ENCODE measurements around the gene AP4B1.
"Not testable (repeated sequence)": the region's sequence is repeated elsewhere in the genome, so short reads cannot be mapped to it uniquely, and the experiment has no call there.

The AP4B1 gene

DNA sequence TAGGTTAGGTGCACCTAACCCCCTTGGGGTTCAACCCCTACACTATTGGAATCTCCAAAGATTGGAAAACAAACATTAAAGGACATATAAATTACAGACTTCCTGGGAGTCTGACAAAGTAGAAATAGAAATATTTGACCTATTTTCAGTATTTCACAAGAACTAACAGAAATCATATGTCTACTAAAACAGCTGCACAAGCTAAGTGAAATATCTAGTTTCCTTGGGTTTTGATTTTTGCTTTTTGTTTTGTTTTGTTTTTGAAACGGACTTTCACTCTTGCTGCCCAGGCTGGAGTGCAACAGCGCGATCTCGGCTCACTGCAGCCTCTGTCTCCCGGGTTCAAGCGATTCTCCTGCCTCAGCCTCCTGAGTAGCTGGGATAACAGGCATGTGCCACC is 51.9 kb downstream of the AP4B1 start:
- not testable (repeated sequence) for H4K91ac ChIP-seq (ENCODE audit: low read depth, low read length, poor library complexity); H2AFZ ChIP-seq (ENCODE audit: low read length); H3K4me2 ChIP-seq (ENCODE audit: insufficient read depth, low read length, poor library complexity, severe bottlenecking); H2BK12ac ChIP-seq (ENCODE audit: low read length); H2AK5ac ChIP-seq (ENCODE audit: low read depth, low read length); H4K8ac ChIP-seq (ENCODE audit: low read depth, low read length); H3K14ac ChIP-seq (ENCODE audit: low read length); H3K4ac ChIP-seq (ENCODE audit: low read length); H3K4me3 ChIP-seq (ENCODE audit: low read length in 2 of 2); H3K27ac ChIP-seq (replicated peaks; ENCODE audit: low read length); H3K9me3 ChIP-seq (replicated peaks in 1 of 2; ENCODE audit: control insufficient read depth in 2 of 2, insufficient read depth in 1 of 2, low read depth in 1 of 2, low read length in 2 of 2); H3K36me3 ChIP-seq (replicated peaks in 1 of 2; ENCODE audit: control insufficient read depth in 2 of 2, insufficient read depth in 2 of 2, low read length in 2 of 2); H2BK120ac ChIP-seq (ENCODE audit: low read depth, low read length); H2BK15ac ChIP-seq (ENCODE audit: low read length); H2BK5ac ChIP-seq (ENCODE audit: low read length); H3K23ac ChIP-seq (ENCODE audit: low read depth, low read length, poor library complexity); H3K18ac ChIP-seq (ENCODE audit: low read length); DNase-seq (ENCODE audit: low spot score); H3K9ac ChIP-seq (ENCODE audit: low read depth, low read length, poor library complexity); H3K79me1 ChIP-seq (ENCODE audit: low read depth, low read length); H3K4me1 ChIP-seq (ENCODE audit: control insufficient read depth in 2 of 2, insufficient read depth in 1 of 2, low read depth in 1 of 2, low read length in 2 of 2); H3K27me3 ChIP-seq (ENCODE audit: control insufficient read depth in 3 of 3, insufficient read depth in 3 of 3, low read depth in 1 of 3, low read length in 3 of 3)
- no CpG with 5 or more reads among the region's 6 CpGs for WGBS, 2 donors (ENCODE audit: extremely low coverage in 2 of 2, insufficient read length in 2 of 2, insufficient replicate concordance in 1 of 2)

- H3K4me3 ChIP-seq (ENCODE audit: low read length in 2 of 2) = no peak overlapping the region
- H4K91ac ChIP-seq (ENCODE audit: low read depth, low read length, poor library complexity) = no peak overlapping the region
- H3K4me2 ChIP-seq (ENCODE audit: insufficient read depth, low read length, poor library complexity, severe bottlenecking) = no peak overlapping the region
- no peak overlapping the region for H3K4ac ChIP-seq (ENCODE audit: low read length)
- no peak overlapping the region for H2BK5ac ChIP-seq (ENCODE audit: low read length)
- H2BK12ac ChIP-seq (ENCODE audit: low read length) = no peak overlapping the region
- no peaks in the 10 kb centered on the region for H3K4me1 ChIP-seq (ENCODE audit: control insufficient read depth in 2 of 2, insufficient read depth in 1 of 2, low read depth in 1 of 2, low read length in 2 of 2)
- H2AFZ ChIP-seq (ENCODE audit: low read length) = no peak overlapping the region
- no peaks in the 10 kb centered on the region for H3K27me3 ChIP-seq (ENCODE audit: control insufficient read depth in 3 of 3, insufficient read depth in 3 of 3, low read depth in 1 of 3, low read length in 3 of 3)
- DNase-seq (ENCODE audit: low spot score) = no peak
- no peak overlapping the region for H3K9ac ChIP-seq (ENCODE audit: low read depth, low read length, poor library complexity)
- no CpG with 5 or more reads among the region's 3 CpGs for WGBS, 2 donors (ENCODE audit: extremely low coverage in 2 of 2, insufficient read length in 2 of 2, insufficient replicate concordance in 1 of 2)
- H3K18ac ChIP-seq (ENCODE audit: low read length) = no peak overlapping the region
- H2BK120ac ChIP-seq (ENCODE audit: low read depth, low read length) = no peak overlapping the region
- H4K8ac ChIP-seq (ENCODE audit: low read depth, low read length) = no peak overlapping the region
- no peaks in the 10 kb centered on the region for H3K9me3 ChIP-seq (replicated peaks in 1 of 2; ENCODE audit: control insufficient read depth in 2 of 2, insufficient read depth in 1 of 2, low read depth in 1 of 2, low read length in 2 of 2)
- no peak overlapping the region for H3K23ac ChIP-seq (ENCODE audit: low read depth, low read length, poor library complexity)
- H3K14ac ChIP-seq (ENCODE audit: low read length) = no peak overlapping the region
- H3K27ac ChIP-seq (replicated peaks; ENCODE audit: low read length) = no peak overlapping the region
- H3K79me1 ChIP-seq (ENCODE audit: low read depth, low read length) = no peaks in the 10 kb centered on the region
- H2BK15ac ChIP-seq (ENCODE audit: low read length) = no peak overlapping the region
- H2AK5ac ChIP-seq (ENCODE audit: low read depth, low read length) = no peak overlapping the region
- H3K36me3 ChIP-seq (replicated peaks in 1 of 2; ENCODE audit: control insufficient read depth in 2 of 2, insufficient read depth in 2 of 2, low read length in 2 of 2) = no peaks in the 10 kb centered on the region
Observed at GRCh38 chr1:113850127-113850796, 54.3 kb downstream of the AP4B1 start.

DNA sequence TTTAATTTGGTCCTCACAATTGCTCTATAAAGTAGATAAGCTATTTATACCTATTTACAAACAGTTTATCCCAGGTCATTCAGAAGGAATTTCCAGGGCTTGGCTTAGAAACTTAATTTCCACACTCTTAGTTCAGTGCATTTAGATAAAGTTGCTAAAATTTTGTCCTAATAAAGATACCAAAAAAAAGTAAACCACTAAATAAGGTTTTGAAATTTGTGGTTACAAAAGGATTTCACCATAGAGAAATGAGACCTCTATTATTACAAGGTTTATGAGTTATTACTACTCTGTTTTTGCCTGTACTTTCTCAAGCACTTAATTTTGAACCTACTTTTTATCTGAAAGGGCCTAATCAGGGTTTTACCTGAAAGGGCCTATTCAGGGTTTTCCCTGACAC is 55.5 kb downstream of the AP4B1 start:
- H3K4ac ChIP-seq (ENCODE audit: low read length) = no peak overlapping the region
- no peaks in the 10 kb centered on the region for H3K79me1 ChIP-seq (ENCODE audit: low read depth, low read length)
- H2AFZ ChIP-seq (ENCODE audit: low read length) = no peak overlapping the region
- H3K4me1 ChIP-seq (ENCODE audit: control insufficient read depth in 2 of 2, insufficient read depth in 1 of 2, low read depth in 1 of 2, low read length in 2 of 2) = no peaks in the 10 kb centered on the region
- H3K27ac ChIP-seq (replicated peaks; ENCODE audit: low read length) = no peak overlapping the region
- no peaks in the 10 kb centered on the region for H3K36me3 ChIP-seq (replicated peaks in 1 of 2; ENCODE audit: control insufficient read depth in 2 of 2, insufficient read depth in 2 of 2, low read length in 2 of 2)
- H2BK15ac ChIP-seq (ENCODE audit: low read length) = no peak overlapping the region
- no peak overlapping the region for H3K4me2 ChIP-seq (ENCODE audit: insufficient read depth, low read length, poor library complexity, severe bottlenecking)
- no peak overlapping the region for H3K9ac ChIP-seq (ENCODE audit: low read depth, low read length, poor library complexity)
- H3K14ac ChIP-seq (ENCODE audit: low read length) = no peak overlapping the region
- no peak overlapping the region for H4K8ac ChIP-seq (ENCODE audit: low read depth, low read length)
- H3K27me3 ChIP-seq (ENCODE audit: control insufficient read depth in 3 of 3, insufficient read depth in 3 of 3, low read depth in 1 of 3, low read length in 3 of 3) = no peaks in the 10 kb centered on the region
- H2BK5ac ChIP-seq (ENCODE audit: low read length) = no peak overlapping the region
- H2BK120ac ChIP-seq (ENCODE audit: low read depth, low read length) = no peak overlapping the region
- no peak overlapping the region for H3K4me3 ChIP-seq (ENCODE audit: low read length in 2 of 2)
- DNase-seq (ENCODE audit: low spot score) = no peak
- no peak overlapping the region for H4K91ac ChIP-seq (ENCODE audit: low read depth, low read length, poor library complexity)
- H3K18ac ChIP-seq (ENCODE audit: low read length) = no peak overlapping the region
- H3K9me3 ChIP-seq (replicated peaks in 1 of 2; ENCODE audit: control insufficient read depth in 2 of 2, insufficient read depth in 1 of 2, low read depth in 1 of 2, low read length in 2 of 2) = no peaks in the 10 kb centered on the region
- no peak overlapping the region for H2AK5ac ChIP-seq (ENCODE audit: low read depth, low read length)
- no peak overlapping the region for H3K23ac ChIP-seq (ENCODE audit: low read depth, low read length, poor library complexity)
- H2BK12ac ChIP-seq (ENCODE audit: low read length) = no peak overlapping the region

DNA sequence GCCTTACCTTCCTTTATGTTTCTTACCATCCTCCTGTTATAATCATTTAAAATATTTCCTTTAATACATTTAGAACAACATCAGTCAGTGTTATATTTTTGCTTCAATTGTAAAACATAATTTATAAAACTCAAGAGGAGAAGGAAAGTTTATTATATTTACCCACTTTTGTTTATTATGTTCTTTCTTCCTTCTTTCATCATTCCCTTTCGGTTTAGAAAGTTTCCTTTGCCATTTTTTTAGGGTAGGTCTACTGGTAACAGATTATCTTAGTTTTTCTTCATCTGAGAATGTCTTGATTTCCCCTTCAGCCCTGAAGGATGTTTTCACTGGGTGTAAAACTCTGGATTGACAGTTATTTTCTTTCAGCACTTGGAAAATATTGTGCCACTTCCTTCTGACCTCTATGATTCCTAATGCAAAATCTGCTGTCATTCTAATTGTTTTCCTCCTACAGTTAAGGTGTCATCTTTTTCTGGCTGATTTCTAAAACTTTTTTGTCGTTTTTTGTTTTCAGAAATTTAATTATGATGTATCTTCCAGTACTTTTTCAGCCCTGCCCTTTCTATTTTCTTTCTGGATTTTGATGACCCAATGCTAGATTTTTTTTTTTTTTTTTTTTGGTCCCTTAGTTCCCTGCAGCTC is 58.1 kb downstream of the AP4B1 start:
- Histone ChIP-seq H3K36me3 (replicated peaks in 1 of 2; ENCODE audit: control insufficient read depth in 2 of 2, insufficient read depth in 2 of 2, low read length in 2 of 2) (no peaks in the 10 kb centered on the region), H3K4me2 (ENCODE audit: insufficient read depth, low read length, poor library complexity, severe bottlenecking) (no peak overlapping the region), H2AFZ (ENCODE audit: low read length) (no peak overlapping the region), H3K4me1 (ENCODE audit: control insufficient read depth in 2 of 2, insufficient read depth in 1 of 2, low read depth in 1 of 2, low read length in 2 of 2) (no peaks in the 10 kb centered on the region), H3K18ac (ENCODE audit: low read length) (no peak overlapping the region), H4K91ac (ENCODE audit: low read depth, low read length, poor library complexity) (no peak overlapping the region), H3K9me3 (replicated peaks in 1 of 2; ENCODE audit: control insufficient read depth in 2 of 2, insufficient read depth in 1 of 2, low read depth in 1 of 2, low read length in 2 of 2) (no peaks in the 10 kb centered on the region), H3K79me1 (ENCODE audit: low read depth, low read length) (no peaks in the 10 kb centered on the region), H2BK120ac (ENCODE audit: low read depth, low read length) (no peak overlapping the region), H3K14ac (ENCODE audit: low read length) (no peak overlapping the region), H3K23ac (ENCODE audit: low read depth, low read length, poor library complexity) (no peak overlapping the region), H2BK5ac (ENCODE audit: low read length) (no peak overlapping the region), H2BK12ac (ENCODE audit: low read length) (no peak overlapping the region), H3K4me3 (ENCODE audit: low read length in 2 of 2) (no peak overlapping the region), H3K27me3 (ENCODE audit: control insufficient read depth in 3 of 3, insufficient read depth in 3 of 3, low read depth in 1 of 3, low read length in 3 of 3) (no peaks in the 10 kb centered on the region), H3K9ac (ENCODE audit: low read depth, low read length, poor library complexity) (no peak overlapping the region), H3K27ac (replicated peaks; ENCODE audit: low read length) (no peak overlapping the region), H4K8ac (ENCODE audit: low read depth, low read length) (no peak overlapping the region), H2AK5ac (ENCODE audit: low read depth, low read length) (no peak overlapping the region), H3K4ac (ENCODE audit: low read length) (no peak overlapping the region), H2BK15ac (ENCODE audit: low read length) (no peak overlapping the region)
- no CpG with 5 or more reads among the region's 2 CpGs for WGBS, 2 donors (ENCODE audit: extremely low coverage in 2 of 2, insufficient read length in 2 of 2, insufficient replicate concordance in 1 of 2)
- no peak for DNase-seq (ENCODE audit: low spot score)

All from neuronal stem cell (in vitro differentiated cells).